ENCODE results near the gene MUCL1.
A peak's percentile ranks its signal among the peaks of the same experiment; 100 is the strongest.
"Not testable (repeated sequence)": the region's sequence is repeated elsewhere in the genome, so short reads cannot be mapped to it uniquely, and the experiment has no call there.

The MUCL1 gene

DNA sequence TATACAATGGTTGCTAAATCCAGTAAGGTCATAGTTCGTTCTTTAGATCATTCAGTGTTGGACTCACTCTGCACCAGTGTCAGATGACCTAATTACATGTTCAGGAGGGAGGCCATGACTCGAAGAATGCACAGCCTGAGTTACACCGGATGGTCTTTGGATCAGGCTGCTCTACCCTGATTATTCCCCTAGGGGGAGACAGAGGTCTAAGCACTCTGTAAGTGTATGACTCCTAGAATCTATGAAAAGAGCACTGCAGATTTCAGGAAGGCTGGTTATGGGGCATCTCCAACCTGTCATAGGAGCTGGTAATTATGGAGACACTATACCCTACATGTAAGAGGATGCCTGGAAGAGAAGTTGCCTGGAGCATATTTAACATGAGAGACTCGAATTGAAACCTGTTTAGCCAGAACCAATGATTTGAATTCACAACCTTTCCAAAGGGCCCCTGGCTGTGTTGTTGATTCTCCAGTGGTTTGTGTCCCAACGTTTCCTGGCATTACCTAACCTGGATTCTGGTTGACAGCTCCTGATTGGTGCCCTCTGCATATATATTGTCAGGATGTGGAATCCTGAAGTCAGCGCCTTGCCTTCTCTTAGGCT, at the start of gene MUCL1:
Gene MUCL1 (plus strand): TSS at position 584 of the 606 bp plus-strand sequence. CDS start 67 bp downstream, outside the sequence.
- DNase-seq: peak; percentile 83

DNA sequence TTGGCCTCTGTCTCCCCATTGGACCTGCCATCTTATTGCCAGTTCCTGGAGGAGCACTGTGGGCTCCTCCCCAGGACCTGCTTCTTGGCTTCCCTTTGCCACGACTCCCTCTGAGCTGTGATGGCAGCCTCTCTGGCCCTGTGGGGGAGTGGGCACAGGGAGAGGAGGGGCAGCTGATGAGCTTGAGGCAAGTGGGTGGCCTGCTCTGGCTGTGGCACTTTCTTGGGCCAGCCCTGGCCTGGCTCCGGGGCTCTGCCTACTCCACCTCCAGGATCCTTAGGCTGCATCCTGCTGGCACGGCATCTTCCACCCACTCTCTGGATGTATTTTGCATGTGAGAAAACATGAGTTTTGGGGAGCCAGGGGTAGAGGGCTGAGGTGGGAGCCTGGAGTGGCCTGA, 32.6 kb upstream of the MUCL1 start:
- DNase-seq: no peak

DNA sequence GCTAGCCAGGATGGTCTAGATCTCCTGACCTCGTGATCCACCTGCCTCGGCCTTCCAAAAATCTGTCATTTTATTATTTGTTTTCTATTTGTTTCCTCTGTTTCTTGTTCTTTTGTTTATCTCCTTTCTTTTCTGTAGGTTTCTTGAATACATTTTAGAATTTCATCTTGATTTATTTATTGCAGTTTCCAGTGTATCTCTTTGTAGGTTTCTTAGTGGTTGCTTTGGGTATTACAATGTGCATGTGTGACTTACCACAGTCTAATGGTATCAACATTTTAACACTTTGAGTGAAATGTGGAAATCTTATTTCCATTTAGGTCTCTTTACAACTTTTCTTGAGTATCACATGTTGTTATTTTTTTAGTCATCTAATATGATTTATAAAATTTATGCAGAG, 29.9 kb upstream of the MUCL1 start:
- DNase-seq: no peak

DNA sequence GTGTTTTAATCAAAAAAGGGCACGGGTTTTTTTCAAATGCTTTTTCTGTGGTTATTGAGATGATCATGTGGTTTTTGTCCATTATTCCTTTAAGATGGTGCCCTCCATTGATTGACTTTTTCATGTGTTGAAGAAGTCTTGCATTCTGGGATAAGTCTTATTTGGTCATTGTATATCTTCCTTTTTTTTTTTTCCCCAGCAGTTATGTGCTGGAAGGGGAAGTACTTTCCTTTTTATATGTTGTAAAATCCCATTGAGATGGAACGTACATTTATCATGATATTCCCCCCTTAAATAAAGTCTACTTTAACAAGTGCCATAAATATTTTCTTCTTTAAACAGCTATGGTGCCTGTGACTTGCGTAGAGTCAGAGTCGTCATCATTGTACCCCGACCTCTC, 24.8 kb upstream of the MUCL1 start:
- DNase-seq: no peak

GRCh38 chr12:54830199-54830598, 24.1 kb upstream of the MUCL1 start:
- DNase-seq: no peak

GRCh38 chr12:54831631-54832030, 22.7 kb upstream of the MUCL1 start:
- DNase-seq: no peak

- DNase-seq: no peak
Measured at GRCh38 chr12:54840244-54840865, 14.0 kb upstream of the MUCL1 start.

GRCh38 chr12:54857406-54857805, 3.1 kb downstream of the MUCL1 start:
- DNase-seq: no peak

DNA sequence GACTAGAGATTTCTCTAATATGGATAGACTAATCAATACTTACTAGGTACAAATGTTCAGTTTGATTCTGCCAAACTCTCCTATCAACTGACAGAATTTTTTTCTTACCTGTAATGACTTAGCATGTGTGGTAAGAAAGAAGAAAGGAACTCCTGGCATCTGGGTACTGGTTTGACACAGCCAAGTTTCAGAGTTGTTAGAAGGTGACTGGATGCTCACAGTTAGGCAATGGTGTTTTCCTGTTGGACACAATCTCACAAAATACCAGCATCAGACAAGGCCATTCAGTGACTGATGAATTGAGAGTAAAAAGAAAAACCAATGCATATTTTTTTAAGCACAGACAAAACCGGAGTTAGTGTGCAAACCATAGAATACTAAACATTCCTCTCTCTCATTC, 4.2 kb downstream of the MUCL1 start:
- DNase-seq: no peak

DNA sequence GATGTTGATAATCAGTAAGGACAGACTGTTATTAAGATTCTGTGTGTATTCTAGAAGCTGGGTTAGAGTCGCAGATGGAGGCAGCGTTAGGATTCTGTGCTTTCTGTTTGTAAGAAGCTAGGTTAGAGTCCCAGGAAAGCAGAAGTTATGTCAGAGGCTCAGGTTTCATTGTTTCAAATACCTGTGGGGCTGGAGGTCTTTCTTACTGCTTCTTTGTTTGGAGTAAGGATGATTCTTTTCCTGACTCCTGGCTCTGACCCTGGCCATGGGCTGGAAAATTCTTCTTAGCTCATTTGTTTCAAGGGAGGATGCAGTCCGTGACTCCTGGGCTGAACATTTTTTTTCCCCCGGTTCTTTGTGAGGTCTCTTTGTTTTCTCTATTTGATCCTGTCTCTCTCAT, 5.2 kb downstream of the MUCL1 start:
- no peak for DNase-seq

- DNase-seq: no peak
Measured at GRCh38 chr12:54861927-54862326, 7.6 kb downstream of the MUCL1 start.

GRCh38 chr12:54863948-54864618, 9.8 kb downstream of the MUCL1 start:
- no peak for DNase-seq

DNA sequence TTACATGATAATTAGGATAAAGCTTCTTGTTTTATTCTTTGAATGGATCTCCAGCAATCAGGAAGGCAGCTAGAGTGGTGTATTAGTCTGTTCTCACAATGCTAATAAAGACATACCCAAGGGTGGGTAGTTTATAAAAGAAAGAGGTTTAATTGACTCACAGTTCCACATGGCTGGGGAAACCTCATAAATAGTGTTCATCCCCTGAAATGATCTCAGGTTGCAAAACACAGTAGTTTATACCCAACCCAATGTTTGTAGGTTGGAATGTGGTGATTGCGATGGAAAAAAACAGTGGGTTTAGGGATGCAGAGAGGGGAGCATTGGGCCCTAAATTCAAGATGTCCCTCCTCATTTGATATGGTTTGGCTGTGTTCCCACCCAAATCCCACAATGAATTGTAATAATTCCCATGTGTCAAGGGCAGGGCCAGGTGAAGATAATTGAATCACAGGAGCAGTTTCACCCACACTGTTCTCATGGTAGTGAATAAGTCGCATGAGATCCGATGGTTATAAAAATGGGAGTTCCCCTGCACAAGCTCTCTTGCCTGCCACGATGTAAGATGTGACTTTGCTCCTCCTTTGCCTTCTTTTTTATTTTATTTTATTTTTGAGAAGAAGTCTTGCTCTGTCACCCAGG, 11.5 kb downstream of the MUCL1 start:
- no peak for DNase-seq

GRCh38 chr12:54868690-54869089, 14.4 kb downstream of the MUCL1 start:
- no peak for DNase-seq

- no peak for DNase-seq
Measured at GRCh38 chr12:54870048-54870447, 15.7 kb downstream of the MUCL1 start.

DNA sequence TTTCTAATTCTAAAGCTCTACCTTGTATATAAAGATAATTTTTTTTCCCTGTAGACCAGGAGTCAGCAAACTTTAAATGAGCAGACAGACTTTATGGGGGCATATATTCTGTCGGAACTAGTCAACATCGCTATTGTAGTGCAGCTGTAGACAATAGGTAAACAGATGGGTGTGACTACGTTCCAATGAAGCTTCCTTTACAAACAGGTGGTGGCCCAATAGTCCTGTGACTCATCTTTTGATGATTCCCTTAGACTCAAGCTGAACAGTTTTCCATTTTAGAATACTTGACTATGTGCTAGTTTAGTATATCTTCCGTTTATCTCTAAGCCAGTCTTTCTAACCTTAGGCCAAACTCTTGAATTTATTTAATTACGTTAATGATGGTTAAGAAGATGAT, 16.3 kb downstream of the MUCL1 start:
- no peak for DNase-seq

DNA sequence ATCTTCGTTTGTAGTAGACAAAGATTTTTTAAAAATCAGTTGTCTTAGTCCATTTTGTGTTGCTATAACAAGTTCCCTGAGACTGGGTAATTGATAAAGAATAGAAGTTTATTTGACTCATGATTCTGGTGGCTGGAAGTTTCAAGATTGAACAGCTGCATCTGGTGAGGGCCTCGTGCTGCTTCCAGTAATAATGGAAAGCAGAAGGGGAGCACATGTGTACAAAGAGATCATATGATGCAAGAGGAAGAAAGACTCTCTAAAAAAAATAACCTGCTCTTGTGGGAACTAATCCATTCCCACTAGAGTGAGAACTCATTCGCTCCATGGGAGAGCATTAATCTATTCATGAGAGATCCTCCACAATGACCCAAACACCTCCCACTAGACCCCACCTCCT, 24.8 kb downstream of the MUCL1 start:
- DNase-seq: no peak

DNA sequence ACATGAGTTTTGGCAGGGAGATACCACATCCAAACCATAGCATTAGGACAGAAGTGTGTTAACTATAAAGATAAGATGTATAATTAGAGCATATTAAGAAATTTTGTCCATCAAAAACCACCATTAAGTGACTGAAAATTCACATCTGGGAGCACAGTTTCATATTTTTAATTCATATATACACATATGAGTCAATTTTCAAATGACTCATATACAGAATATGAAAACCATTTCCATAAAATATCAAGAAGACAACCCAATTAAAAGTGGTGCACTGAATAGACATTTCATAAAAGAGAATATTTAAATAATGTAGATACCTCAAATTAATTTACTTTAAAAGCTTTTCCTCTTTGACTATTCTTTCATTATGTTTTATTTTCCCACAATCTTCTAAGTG, 25.3 kb downstream of the MUCL1 start:
- DNase-seq: no peak

DNA sequence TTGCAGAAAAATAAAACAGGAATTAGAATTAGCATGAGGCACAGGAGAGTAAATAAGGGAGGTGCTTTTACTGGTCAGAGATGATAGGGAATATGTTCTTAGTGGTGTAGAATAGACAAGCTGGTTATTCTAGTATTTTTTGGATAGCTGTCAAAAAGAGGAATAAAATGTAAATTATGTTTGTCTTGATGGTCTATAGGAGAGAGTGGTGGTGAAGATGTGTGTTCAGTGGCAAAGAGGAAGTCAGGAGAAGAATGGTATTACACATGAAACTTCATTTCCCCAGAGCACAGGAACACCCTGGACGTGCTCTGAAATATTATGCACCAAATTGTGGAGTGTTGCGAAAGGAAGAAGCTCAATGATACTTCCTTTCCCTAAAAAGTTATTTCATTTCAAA, 27.8 kb downstream of the MUCL1 start:
- peak; percentile 2 for DNase-seq

DNA sequence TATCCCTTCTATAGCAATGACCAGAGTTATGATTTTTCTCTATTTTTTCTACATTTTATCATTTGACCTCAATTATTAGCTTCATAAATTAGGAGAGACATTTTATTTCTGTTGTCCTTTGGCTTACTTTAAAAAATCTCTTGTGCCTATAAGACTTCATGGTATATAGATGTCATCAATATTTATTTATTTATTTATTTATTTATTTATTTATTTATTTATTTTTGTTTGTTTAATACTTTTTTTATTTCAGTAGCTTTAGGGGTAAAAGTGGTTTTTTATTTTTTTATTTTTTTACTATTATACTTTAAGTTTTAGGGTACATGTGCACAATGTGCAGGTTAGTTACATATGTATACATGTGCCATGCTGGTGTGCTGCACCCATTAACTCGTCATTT, 28.3 kb downstream of the MUCL1 start:
- not testable (repeated sequence) for DNase-seq

DNA sequence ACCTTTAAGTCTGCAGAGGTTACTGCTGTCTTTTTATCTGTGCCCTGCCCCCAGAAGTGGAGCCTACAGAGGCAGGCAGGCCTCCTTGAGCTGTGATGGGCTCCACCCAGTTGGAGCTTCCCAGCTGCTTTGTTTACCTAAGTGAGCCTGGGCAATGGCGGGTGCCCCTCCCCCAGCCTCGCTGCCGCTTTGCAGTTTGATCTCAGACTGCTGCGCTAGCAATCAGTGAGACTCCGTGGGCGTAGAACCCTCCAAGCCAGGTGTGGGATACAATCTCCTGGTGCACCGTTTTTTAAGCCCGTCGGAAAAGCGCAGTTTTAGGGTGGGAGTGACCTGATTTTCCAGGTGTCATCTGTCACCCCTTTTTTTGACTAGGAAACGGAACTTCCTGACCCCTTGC, 34.1 kb downstream of the MUCL1 start:
- not testable (repeated sequence) for DNase-seq

DNA sequence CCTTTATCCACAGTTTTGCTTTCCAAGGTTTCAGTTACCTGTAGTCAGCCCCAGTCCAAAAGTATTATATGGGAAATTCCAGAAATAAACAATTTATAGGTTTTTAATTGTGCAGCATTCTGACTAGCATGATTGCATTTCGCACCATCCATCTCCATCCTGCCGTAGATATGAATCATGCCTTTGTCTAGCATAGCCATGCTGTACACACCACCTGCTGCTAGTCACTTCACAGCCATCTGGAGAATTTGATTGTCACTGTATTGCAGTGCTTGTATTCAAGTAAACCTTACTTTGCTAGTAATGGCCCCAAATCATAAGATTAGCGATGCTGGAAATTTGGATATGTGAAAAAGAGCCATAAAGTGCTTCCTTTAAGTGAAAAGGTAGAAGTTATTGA, 36.0 kb downstream of the MUCL1 start:
- DNase-seq: no peak

GRCh38 chr12:54891717-54892478, 37.6 kb downstream of the MUCL1 start:
- no peak for DNase-seq

All from CD4-positive, alpha-beta T cell treated with Interleukin-10 for 1 hour (primary cell).